Endothelial cell of umbilical vein (primary cell): Measurements from ENCODE around the gene BDH1. TPM values are rescaled to one million over a fixed set of nuclear protein-coding genes. Genes with fewer than 3 reads are reported as not detected.

ENCODE experiments used
- BruUV-seq: library from RNA; stranded (reverse); fragments of 400-500 nt; replicated peaks from 2 replicates; lab custom pipeline; 2021; lab: Mats Ljungman, UMichigan
- CTCF ChIA-PET: fragments of 300-600, 350-600 bp; sonication (Branson Sonifier 250); formaldehyde crosslinking; loops from one replicate; lab custom pipeline; 2021; ENCODE audit warnings: antibody characterized with exemption, inconsistent platforms; lab: Charles Lee
- POLR2A ChIA-PET: fragments of 300-600, 350-600 bp; sonication (Branson Sonifier 250); formaldehyde crosslinking; loops from one replicate; lab custom pipeline; 2021; ENCODE audit warnings: antibody characterized with exemption, inconsistent platforms; lab: Charles Lee
- DNase-seq: peaks from one replicate; pipeline ENCODE4 v3.0.0-alpha.2; 2011; ENCODE audit warnings: low read depth, low spot score
- FAIRE-seq: peaks from 2 replicates; lab custom pipeline; 2011; peaks lifted over from hg19 to GRCh38; lab: Jason Lieb, UNC
- H2AFZ ChIP-seq: 2 replicates; pipeline ENCODE4 v1.6.0; 2012; ENCODE audit warnings: low read depth, low read length, control low read depth, inconsistent platforms
- H3K27ac ChIP-seq: 2 replicates; pipeline ENCODE4 v1.5.1; 2011; ENCODE audit warnings: low read depth, mild to moderate bottlenecking, control low read depth, low read length, moderate library complexity; ENCODE audit not compliant: insufficient read depth
- H3K27me3 ChIP-seq, 2 experiments: 2 replicates each; pipeline versions ENCODE4 v1.6.0 to v1.6.1; 2011; ENCODE audit warnings: low read length in 2 of 2, mixed read lengths in 1 of 2; ENCODE audit not compliant: control insufficient read depth in 2 of 2, insufficient read depth in 2 of 2
- H3K36me3 ChIP-seq, 2 experiments: 2 replicates in 1 of 2; 3 replicates in 1 of 2; pipeline ENCODE4 v1.5.1; 2011; ENCODE audit warnings: low read length in 2 of 2, mild to moderate bottlenecking in 1 of 2, moderate library complexity in 1 of 2; ENCODE audit not compliant: control insufficient read depth in 2 of 2, insufficient read depth in 2 of 2; ENCODE audit errors: extremely low read depth in 1 of 2
- H3K4me1 ChIP-seq: 3 replicates; pipeline ENCODE4 v1.5.1; 2011; ENCODE audit warnings: mild to moderate bottlenecking, low read length; ENCODE audit not compliant: control insufficient read depth, insufficient read depth; ENCODE audit errors: extremely low read depth
- H3K4me2 ChIP-seq: 2 replicates; pipeline ENCODE4 v1.6.1; 2011; ENCODE audit warnings: low read length, control low read depth, mixed read lengths; ENCODE audit not compliant: insufficient read depth
- H3K4me3 ChIP-seq, 3 experiments: fragments of 200-600 bp in 1 of 3; sonication (generic), shearing (Covaris generic) in 1 of 3; replicated peaks in 1 of 3; 2 replicates each; pipeline ENCODE4 v1.5.1; 2011 to 2016; ENCODE audit warnings: control low read depth in 3 of 3, low read length in 3 of 3, mild to moderate bottlenecking in 2 of 3, inconsistent platforms in 1 of 3, low read depth in 1 of 3, moderate library complexity in 1 of 3; ENCODE audit not compliant: insufficient read depth in 1 of 3
- H3K79me2 ChIP-seq: 2 replicates; pipeline ENCODE4 v1.6.0; 2012; ENCODE audit warnings: low read length, inconsistent platforms; ENCODE audit not compliant: control insufficient read depth, insufficient read depth
- H3K9ac ChIP-seq: replicated peaks from 2 replicates; pipeline ENCODE3; 2011; ENCODE audit warnings: low read length, control low read depth; ENCODE audit not compliant: insufficient read depth; ENCODE audit errors: extremely low read depth
- H3K9me1 ChIP-seq: replicated peaks from 3 replicates; pipeline ENCODE4 v1.6.0; 2011; ENCODE audit warnings: mild to moderate bottlenecking, low read length; ENCODE audit not compliant: control insufficient read depth, insufficient read depth; ENCODE audit errors: extremely low read depth
- H3K9me3 ChIP-seq: replicated peaks from 2 replicates; pipeline ENCODE4 v1.5.1; 2012; ENCODE audit warnings: low read length, inconsistent platforms; ENCODE audit not compliant: control insufficient read depth, insufficient read depth
- H4K20me1 ChIP-seq: replicated peaks from 2 replicates; pipeline ENCODE3; 2011; ENCODE audit warnings: mild to moderate bottlenecking, low read length; ENCODE audit not compliant: control insufficient read depth, insufficient read depth; ENCODE audit errors: extremely low read depth
- EZH2 ChIP-seq: IDR thresholded peaks from 2 replicates; pipeline ENCODE4 v1.6.1; 2012; ENCODE audit warnings: borderline replicate concordance, low read depth, mild to moderate bottlenecking, moderate library complexity, low read length, inconsistent platforms; ENCODE audit not compliant: severe bottlenecking
- FOS ChIP-seq: IDR thresholded peaks from 2 replicates; pipeline ENCODE4 v1.6.1; 2011; ENCODE audit warnings: mild to moderate bottlenecking, low read length, moderate library complexity, borderline replicate concordance; ENCODE audit not compliant: insufficient read depth
- GATA2 ChIP-seq: IDR thresholded peaks from 2 replicates; pipeline ENCODE4 v1.7.0; 2011; ENCODE audit warnings: low read depth, mild to moderate bottlenecking, moderate library complexity, mixed read lengths, low read length; ENCODE audit not compliant: insufficient read length, insufficient read depth
- JUN ChIP-seq: IDR thresholded peaks from 2 replicates; pipeline ENCODE4 v1.6.1; 2011; ENCODE audit warnings: borderline replicate concordance, low read depth; ENCODE audit not compliant: insufficient read length, insufficient read depth
- MYC ChIP-seq: IDR thresholded peaks from one replicate; pipeline ENCODE4 v1.6.1; 2011; ENCODE audit warnings: mild to moderate bottlenecking, low read depth, low read length
- POLR2A ChIP-seq: IDR thresholded peaks from 2 replicates; pipeline ENCODE4 v1.6.1; 2012; ENCODE audit warnings: low read depth, mild to moderate bottlenecking, control low read depth, low read length
- POLR2AphosphoS5 ChIP-seq: IDR thresholded peaks from 2 replicates; pipeline ENCODE4 v1.6.1; 2012; ENCODE audit warnings: low read depth, mild to moderate bottlenecking, control low read depth, low read length, moderate library complexity; ENCODE audit not compliant: insufficient read depth
- dilution Hi-C: fragments of 300-500 bp; cut with MboI; formaldehyde crosslinking; loops from one replicate; pipeline ENCODE4 v1.15.0; 2019; ENCODE audit warnings: low sequenced_read_pairs; ENCODE audit not compliant: extremely low pct_ligation_motif_present
- intact Hi-C: fragments of 100-400 bp; cut with micrococcal nuclease; formaldehyde crosslinking; loops from one replicate; pipeline ENCODE4 v1.10.0; 2022
- polyA plus RNA-seq, 4 experiments: library from polyadenylated mRNA; depleted of rRNA in 3 of 4; stranded (reverse) in 3 of 4; unstranded in 1 of 4; fragments of >200 nt; gene quantifications; 2 replicates each; pipeline versions ENCODE4 v1.2.1 to v1.2.3, GENCODE V29; 2011 to 2012; ENCODE audit warnings: missing spikeins in 1 of 4
- total RNA-seq: library from RNA; stranded (reverse); gene quantifications from 2 replicates; pipeline ENCODE4 v1.2.3, GENCODE V29; 2021
- TF ChIP-seq, protein P1 (sequence below), 2 donors: IDR thresholded peaks; 1 replicate in 1 of 2; 2 replicates in 1 of 2; pipeline ENCODE4 v1.5.1; 2011; ENCODE audit warnings: low read length in 2 of 2, mild to moderate bottlenecking in 2 of 2, moderate library complexity in 2 of 2, control low read depth in 1 of 2, inconsistent platforms in 1 of 2, low read depth in 1 of 2; ENCODE audit not compliant: insufficient read depth in 1 of 2; ENCODE audit errors: extremely low read depth in 1 of 2
- TF ChIP-seq, protein P2 (sequence below): IDR thresholded peaks from 2 replicates; pipeline ENCODE4 v1.6.1; 2011; ENCODE audit not compliant: insufficient read depth, insufficient read length

BDH1 gene
- total and polyA plus RNA-seq, 2 donors (not counting 3 experiments of a cell fraction or from before 2014, with no cell fraction given): 6.9 to 12.2 TPM

DNA sequence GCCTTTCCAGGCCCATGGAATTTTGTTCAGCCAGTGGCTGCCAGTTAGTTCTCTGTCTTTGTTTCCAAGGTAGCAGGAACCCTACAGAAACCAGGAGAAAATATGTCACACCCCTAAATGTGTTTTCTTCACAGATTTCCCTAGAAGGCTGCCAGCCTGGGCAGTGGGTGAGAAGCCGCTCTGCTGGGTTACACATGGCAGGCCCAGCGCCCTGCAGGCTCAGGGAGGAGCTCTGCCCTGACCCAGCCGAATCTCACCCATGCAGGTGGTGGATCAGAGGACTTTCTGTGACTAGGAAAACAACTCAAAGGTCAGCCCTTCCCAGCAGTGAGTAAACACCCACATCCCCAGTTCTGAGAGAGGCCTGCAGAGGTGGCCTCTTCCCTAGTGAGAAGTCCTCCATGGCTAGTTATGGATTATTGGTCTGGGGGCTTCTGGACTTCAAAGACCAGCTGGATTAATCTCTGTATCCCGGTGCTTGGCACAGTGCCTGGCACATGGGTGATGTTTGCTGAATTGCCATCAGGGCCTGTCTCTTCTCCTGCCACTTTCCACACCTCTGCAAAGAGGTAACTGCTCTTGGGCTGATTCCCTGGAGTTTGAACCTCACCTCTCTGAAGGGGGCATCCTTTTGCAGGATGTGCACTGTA is 34.7 kb upstream of the BDH1 start:
- CTCF ChIA-PET: interaction anchor here (6.2 kb wide), 1 partner anchor 9 kb away, joined by 70 read pairs; no protein-coding TSS in a partner anchor
- H3K4me3 ChIP-seq: no peak overlapping the region
- H3K9ac ChIP-seq: no peak overlapping the region
- no peak overlapping the region for H3K4me2 ChIP-seq
- dilution Hi-C loops: no loop called here
- H3K4me1 ChIP-seq: no peaks in the 10 kb centered on the region
- H3K27me3 ChIP-seq: peaks cover 2% of the 10 kb centered on the region in 2 experiments
- no peaks in the 10 kb centered on the region for H3K9me1 ChIP-seq
- FAIRE-seq: no peak
- no peaks in the 10 kb centered on the region for H3K79me2 ChIP-seq
- BruUV-seq: no TSS peak
- no peaks in the 10 kb centered on the region for H3K9me3 ChIP-seq
- H4K20me1 ChIP-seq: no peaks in the 10 kb centered on the region
- no peak for DNase-seq
- POLR2A ChIA-PET: no interaction called here
- no peak overlapping the region for H2AFZ ChIP-seq
- no peak for TF ChIP-seq JUN
- TF ChIP-seq MYC: no peak
- TF ChIP-seq, protein P1, sequence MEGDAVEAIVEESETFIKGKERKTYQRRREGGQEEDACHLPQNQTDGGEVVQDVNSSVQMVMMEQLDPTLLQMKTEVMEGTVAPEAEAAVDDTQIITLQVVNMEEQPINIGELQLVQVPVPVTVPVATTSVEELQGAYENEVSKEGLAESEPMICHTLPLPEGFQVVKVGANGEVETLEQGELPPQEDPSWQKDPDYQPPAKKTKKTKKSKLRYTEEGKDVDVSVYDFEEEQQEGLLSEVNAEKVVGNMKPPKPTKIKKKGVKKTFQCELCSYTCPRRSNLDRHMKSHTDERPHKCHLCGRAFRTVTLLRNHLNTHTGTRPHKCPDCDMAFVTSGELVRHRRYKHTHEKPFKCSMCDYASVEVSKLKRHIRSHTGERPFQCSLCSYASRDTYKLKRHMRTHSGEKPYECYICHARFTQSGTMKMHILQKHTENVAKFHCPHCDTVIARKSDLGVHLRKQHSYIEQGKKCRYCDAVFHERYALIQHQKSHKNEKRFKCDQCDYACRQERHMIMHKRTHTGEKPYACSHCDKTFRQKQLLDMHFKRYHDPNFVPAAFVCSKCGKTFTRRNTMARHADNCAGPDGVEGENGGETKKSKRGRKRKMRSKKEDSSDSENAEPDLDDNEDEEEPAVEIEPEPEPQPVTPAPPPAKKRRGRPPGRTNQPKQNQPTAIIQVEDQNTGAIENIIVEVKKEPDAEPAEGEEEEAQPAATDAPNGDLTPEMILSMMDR (IDR thresholded peaks at IDR 0.05; ENCODE audit: extremely low read depth in 1 of 2, insufficient read depth in 1 of 2, low read depth in 1 of 2, low read length in 2 of 2): no peak
- no peak for TF ChIP-seq EZH2
- no peak for TF ChIP-seq POLR2A
- no peak for TF ChIP-seq GATA2
- TF ChIP-seq, protein P2, sequence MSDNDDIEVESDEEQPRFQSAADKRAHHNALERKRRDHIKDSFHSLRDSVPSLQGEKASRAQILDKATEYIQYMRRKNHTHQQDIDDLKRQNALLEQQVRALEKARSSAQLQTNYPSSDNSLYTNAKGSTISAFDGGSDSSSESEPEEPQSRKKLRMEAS: no peak
- TF ChIP-seq FOS: no peak
- no peak for TF ChIP-seq POLR2AphosphoS5
- intact Hi-C loops: no loop called here
- H3K27ac ChIP-seq: no peak overlapping the region
- no peaks in the 10 kb centered on the region for H3K36me3 ChIP-seq
